ENCODE data around the gene BMERB1.

DNA sequence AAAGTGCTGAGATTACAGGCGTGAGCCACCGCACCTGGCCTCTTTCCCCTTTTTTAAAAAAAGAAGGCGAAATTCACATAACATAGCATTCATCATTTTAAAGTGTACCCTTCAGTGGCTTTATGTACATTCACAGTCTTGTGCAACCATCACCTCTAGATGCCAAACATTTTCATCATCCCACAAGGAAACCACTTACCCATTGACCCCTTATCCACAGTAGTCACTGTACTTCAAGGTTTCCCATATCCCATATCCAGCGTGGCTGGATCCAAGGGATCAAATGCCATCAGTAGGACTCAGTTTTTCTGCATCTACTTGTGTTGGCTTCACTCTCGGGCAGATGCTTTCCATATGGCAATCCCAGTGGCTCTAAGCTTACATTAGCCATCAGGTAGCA, 50.3 kb downstream of the BMERB1 start:
- no peak for TF ChIP-seq CTCF (IDR thresholded peaks at IDR 0.05)
- no peak for TF ChIP-seq POLR2AphosphoS5 (IDR thresholded peaks at IDR 0.05)
